Osteocyte (in vitro differentiated cells): ENCODE data around the gene LRRIQ3. TPM values are rescaled to one million over a fixed set of nuclear protein-coding genes. Genes with fewer than 3 reads are reported as not detected.

Source experiments
- DNase-seq: peaks from one replicate; pipeline ENCODE4 v3.0.0; 2021; ENCODE audit warnings: mixed read lengths; ENCODE audit not compliant: unreplicated experiment; ENCODE audit errors: extremely low spot score
- H3K27ac Mint-ChIP-seq: one replicate; pipeline ENCODE4 v1.8.0; 2021; ENCODE audit warnings: mild to moderate bottlenecking, mixed read lengths; ENCODE audit not compliant: unreplicated experiment
- H3K27me3 Mint-ChIP-seq: one replicate; pipeline ENCODE4 v1.8.0; 2021; ENCODE audit warnings: mixed read lengths; ENCODE audit not compliant: unreplicated experiment
- H3K36me3 Mint-ChIP-seq: one replicate; pipeline ENCODE4 v1.8.0; 2021; ENCODE audit warnings: mixed read lengths; ENCODE audit not compliant: unreplicated experiment
- H3K4me1 Mint-ChIP-seq: one replicate; pipeline ENCODE4 v1.8.0; 2021; ENCODE audit warnings: mixed read lengths; ENCODE audit not compliant: unreplicated experiment
- H3K4me3 Mint-ChIP-seq: one replicate; pipeline ENCODE4 v1.8.0; 2021; ENCODE audit warnings: mild to moderate bottlenecking, moderate library complexity, mixed read lengths; ENCODE audit not compliant: unreplicated experiment
- H3K9me3 Mint-ChIP-seq: one replicate; pipeline ENCODE4 v1.8.0; 2021; ENCODE audit warnings: mixed read lengths; ENCODE audit not compliant: unreplicated experiment
- CTCF ChIP-seq: fragments of 200-600 bp; sonication (generic); IDR thresholded peaks from 2 replicates; pipeline ENCODE4 v1.5.0; 2021; ENCODE audit warnings: antibody characterized with exemption, mild to moderate bottlenecking, moderate library complexity
- total RNA-seq: library from RNA; stranded (reverse); gene quantifications from 2 replicates; pipeline ENCODE4 v1.2.1, GENCODE V29; 2021

LRRIQ3 gene
- total RNA-seq, 1 donor from 2014 or later = 0.16 TPM

- H3K4me3 Mint-ChIP-seq = no peak overlapping the region
- no peak for TF ChIP-seq CTCF
- H3K36me3 Mint-ChIP-seq = no peaks in the 10 kb centered on the region
- no peak for DNase-seq
- H3K27ac Mint-ChIP-seq = no peak overlapping the region
- H3K4me1 Mint-ChIP-seq = no peaks in the 10 kb centered on the region
- no peaks in the 10 kb centered on the region for H3K9me3 Mint-ChIP-seq
- H3K27me3 Mint-ChIP-seq = no peaks in the 10 kb centered on the region
Observed at GRCh38 chr1:74012583-74012982, 185.4 kb downstream of the LRRIQ3 start.

GRCh38 chr1:74011736-74012135 is 186.2 kb downstream of the LRRIQ3 start:
- H3K4me1 Mint-ChIP-seq = no peaks in the 10 kb centered on the region
- no peak for TF ChIP-seq CTCF
- H3K4me3 Mint-ChIP-seq = no peak overlapping the region
- H3K27me3 Mint-ChIP-seq = no peaks in the 10 kb centered on the region
- no peaks in the 10 kb centered on the region for H3K36me3 Mint-ChIP-seq
- no peak overlapping the region for H3K27ac Mint-ChIP-seq
- DNase-seq = no peak
- H3K9me3 Mint-ChIP-seq = no peaks in the 10 kb centered on the region

- no peaks in the 10 kb centered on the region for H3K9me3 Mint-ChIP-seq
- no peaks in the 10 kb centered on the region for H3K27me3 Mint-ChIP-seq
- H3K4me3 Mint-ChIP-seq = no peak overlapping the region
- H3K36me3 Mint-ChIP-seq = no peaks in the 10 kb centered on the region
- no peak for DNase-seq
- H3K27ac Mint-ChIP-seq = no peak overlapping the region
- TF ChIP-seq CTCF = no peak
- H3K4me1 Mint-ChIP-seq = no peaks in the 10 kb centered on the region
Observed at GRCh38 chr1:74010206-74010605, 187.8 kb downstream of the LRRIQ3 start.

- Mint-ChIP-seq H3K4me3 (no peak overlapping the region), H3K27ac (no peak overlapping the region), H3K4me1 (no peaks in the 10 kb centered on the region), H3K36me3 (no peaks in the 10 kb centered on the region), H3K27me3 (no peaks in the 10 kb centered on the region), H3K9me3 (no peaks in the 10 kb centered on the region)
- TF ChIP-seq CTCF = no peak
- no peak for DNase-seq
Observed at GRCh38 chr1:74005533-74005932, 192.4 kb downstream of the LRRIQ3 start.

GRCh38 chr1:74003806-74004205 is 194.2 kb downstream of the LRRIQ3 start:
- H3K9me3 Mint-ChIP-seq = no peaks in the 10 kb centered on the region
- no peaks in the 10 kb centered on the region for H3K27me3 Mint-ChIP-seq
- no peak for DNase-seq
- no peaks in the 10 kb centered on the region for H3K36me3 Mint-ChIP-seq
- H3K4me1 Mint-ChIP-seq = no peaks in the 10 kb centered on the region
- H3K4me3 Mint-ChIP-seq = no peak overlapping the region
- no peak overlapping the region for H3K27ac Mint-ChIP-seq
- TF ChIP-seq CTCF = no peak
